Stomach (tissue), 4 donors: ENCODE measurements around the gene KCNK10.

Experiments
- POLR2A ChIP-seq, 4 donors: fragments of 450-650 bp; IDR thresholded peaks; one replicate each; pipeline ENCODE4 v1.6.1; 2016; ENCODE audit warnings: antibody characterized with exemption in 4 of 4, control low read depth in 2 of 4, mild to moderate bottlenecking in 1 of 4, moderate library complexity in 1 of 4
- POLR2AphosphoS5 ChIP-seq, 3 donors: sonication (generic); formaldehyde crosslinking; IDR thresholded peaks; one replicate each; pipeline ENCODE4 v1.6.1; 2016; ENCODE audit warnings: antibody characterized with exemption in 3 of 3
- TF ChIP-seq, protein P1 (sequence below), 7 experiments: fragments of 450-650 bp in 4 of 7; fragments of 200-600 bp in 3 of 7; sonication (generic) in 3 of 7; IDR thresholded peaks; one replicate each; pipeline ENCODE4 v1.5.1; 2016 to 2019; ENCODE audit warnings: antibody characterized with exemption in 7 of 7, control low read depth in 2 of 7, mild to moderate bottlenecking in 1 of 7

- TF ChIP-seq POLR2A (IDR thresholded peaks at IDR 0.05) (no peak), POLR2AphosphoS5 (IDR thresholded peaks at IDR 0.05) (no peak)
- TF ChIP-seq, protein P1, sequence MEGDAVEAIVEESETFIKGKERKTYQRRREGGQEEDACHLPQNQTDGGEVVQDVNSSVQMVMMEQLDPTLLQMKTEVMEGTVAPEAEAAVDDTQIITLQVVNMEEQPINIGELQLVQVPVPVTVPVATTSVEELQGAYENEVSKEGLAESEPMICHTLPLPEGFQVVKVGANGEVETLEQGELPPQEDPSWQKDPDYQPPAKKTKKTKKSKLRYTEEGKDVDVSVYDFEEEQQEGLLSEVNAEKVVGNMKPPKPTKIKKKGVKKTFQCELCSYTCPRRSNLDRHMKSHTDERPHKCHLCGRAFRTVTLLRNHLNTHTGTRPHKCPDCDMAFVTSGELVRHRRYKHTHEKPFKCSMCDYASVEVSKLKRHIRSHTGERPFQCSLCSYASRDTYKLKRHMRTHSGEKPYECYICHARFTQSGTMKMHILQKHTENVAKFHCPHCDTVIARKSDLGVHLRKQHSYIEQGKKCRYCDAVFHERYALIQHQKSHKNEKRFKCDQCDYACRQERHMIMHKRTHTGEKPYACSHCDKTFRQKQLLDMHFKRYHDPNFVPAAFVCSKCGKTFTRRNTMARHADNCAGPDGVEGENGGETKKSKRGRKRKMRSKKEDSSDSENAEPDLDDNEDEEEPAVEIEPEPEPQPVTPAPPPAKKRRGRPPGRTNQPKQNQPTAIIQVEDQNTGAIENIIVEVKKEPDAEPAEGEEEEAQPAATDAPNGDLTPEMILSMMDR (IDR thresholded peaks at IDR 0.05) = no peak
Measured at GRCh38 chr14:88242446-88242845, 80.6 kb downstream of the KCNK10 start.
